Activated CD4-positive, alpha-beta T cell treated with anti-CD3 and anti-CD28 coated beads, Interleukin-2, amount 50 U/mL, for 24 hours (primary cell): ENCODE results near the gene AIMP1.
A peak's percentile ranks its signal among the peaks of the same experiment; 100 is the strongest.
"Not testable (repeated sequence)": the region's sequence is repeated elsewhere in the genome, so short reads cannot be mapped to it uniquely, and the experiment has no call there.

Source experiments
- DNase-seq, 2 donors: peaks; one replicate each; pipeline ENCODE4 v3.0.0-alpha.2; 2020; ENCODE audit warnings: low read depth in 1 of 2, low spot score in 1 of 2

AIMP1 gene

GRCh38 chr4:106312377-106312776, 4.0 kb upstream of the AIMP1 start:
- no peak for DNase-seq

GRCh38 chr4:106312997-106313522, 3.3 kb upstream of the AIMP1 start:
- no peak for DNase-seq

DNA sequence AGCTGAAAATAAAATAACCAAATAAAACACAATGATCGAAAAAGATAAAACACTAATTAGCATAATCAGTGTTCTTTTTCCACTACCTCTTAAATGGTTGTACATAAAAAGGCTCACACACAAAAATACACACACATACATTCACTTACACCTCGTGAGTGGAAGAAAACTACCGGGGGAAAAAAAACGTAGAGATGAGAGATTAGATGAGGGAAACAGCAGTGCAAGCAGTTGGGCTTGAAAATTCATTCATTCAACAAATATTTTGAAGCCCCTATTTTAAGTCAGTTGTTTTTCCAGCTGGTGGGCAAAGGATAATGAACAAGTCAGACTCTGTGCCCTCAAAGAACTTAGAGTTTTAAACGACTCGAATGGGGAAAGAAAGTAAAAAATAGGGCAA, 1.4 kb upstream of the AIMP1 start:
- no peak for DNase-seq

DNA sequence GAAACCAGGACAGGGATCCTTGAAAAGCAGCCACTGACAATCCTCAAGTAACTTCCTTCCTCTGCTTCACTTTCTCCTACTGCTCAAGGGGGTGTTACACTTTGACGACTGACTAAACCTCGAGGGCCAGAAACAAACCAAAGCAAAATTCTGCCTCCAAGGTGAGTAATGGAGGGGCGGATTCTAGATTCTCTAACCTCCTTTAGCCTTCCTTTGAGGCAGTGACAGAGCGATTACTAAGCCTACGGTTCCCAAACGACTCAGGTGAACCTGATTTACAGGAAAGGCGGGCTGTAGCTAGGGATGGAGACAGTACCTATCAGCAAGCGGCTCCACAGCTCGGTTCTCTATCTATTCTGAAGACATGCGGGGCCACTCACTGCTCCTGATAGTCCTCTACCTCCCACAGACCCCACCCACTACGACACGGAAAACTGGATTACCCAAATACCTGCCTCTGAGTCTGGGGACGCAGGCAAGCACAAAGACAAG, 828 bp upstream of the AIMP1 start:
- peak in 1 of 2 donors; percentile 51 for DNase-seq

DNA sequence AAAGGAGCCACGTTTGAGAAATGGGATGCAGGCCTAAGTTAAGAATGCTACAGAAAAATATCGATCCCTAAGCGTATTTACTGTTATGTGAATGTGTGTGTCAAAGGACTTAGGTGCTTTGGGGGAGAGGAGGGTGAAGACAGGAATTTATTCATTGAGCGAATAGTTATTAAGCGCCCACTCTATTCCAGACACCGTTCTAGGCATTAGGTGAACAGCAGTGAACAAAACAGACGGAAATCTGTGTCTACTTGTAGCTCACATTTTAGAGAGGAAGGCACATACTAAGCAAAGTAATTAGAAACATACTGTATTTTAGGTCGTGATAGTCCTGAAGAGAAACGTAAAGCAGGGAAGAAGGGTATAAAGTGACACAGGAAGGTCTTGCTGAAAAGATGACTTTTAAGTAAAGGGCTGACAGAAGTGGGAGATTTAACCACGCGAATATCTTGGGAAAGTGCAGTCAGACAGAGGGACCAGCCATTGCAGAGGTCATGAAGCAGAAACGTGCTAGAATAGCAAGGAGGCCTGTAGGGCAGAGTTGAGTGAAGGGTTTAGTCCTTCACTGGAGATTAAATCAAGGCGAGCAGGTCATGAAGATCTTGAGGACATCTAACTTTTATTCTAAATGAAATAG, 541 bp downstream of the AIMP1 start:
- DNase-seq: no peak

DNA sequence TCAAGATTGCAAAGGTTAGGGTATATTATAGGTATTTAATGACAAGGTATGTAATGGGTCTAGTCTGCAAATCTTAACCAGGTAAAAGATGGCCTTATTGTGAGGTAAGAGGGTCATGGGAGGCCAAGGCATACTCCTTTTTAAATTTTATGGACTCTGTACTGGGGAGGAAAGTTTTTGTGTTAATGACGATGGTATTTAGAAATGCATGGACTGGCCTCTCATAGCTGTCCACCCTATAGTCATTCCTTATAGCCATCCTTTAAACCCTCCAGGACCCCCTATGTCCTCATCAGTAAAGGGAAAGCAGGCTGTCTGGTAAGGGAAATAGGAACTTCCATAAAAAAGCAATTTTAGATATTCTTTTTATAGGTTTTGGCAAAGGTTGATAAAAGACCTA, 1.5 kb downstream of the AIMP1 start:
- DNase-seq: no peak

DNA sequence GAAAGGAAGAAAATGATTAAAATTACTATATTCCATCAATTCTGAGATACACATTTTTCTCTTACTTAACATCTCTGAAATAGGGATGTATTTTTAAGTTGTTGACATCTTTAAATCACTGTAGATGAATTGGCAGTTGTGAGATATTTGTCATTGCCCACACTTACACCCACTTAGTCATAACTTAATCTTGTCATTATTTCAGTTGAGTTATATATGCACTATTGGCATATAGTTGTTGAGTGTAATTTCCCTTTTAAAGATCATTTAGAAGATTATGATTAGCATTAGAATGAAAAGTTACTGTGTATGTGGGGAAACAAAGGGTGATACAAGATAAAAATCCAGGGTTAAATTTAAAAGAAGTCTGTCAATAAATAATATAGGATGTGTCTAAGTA, 2.2 kb downstream of the AIMP1 start:
- DNase-seq: no peak

GRCh38 chr4:106320235-106320634, 3.9 kb downstream of the AIMP1 start:
- DNase-seq: no peak

DNA sequence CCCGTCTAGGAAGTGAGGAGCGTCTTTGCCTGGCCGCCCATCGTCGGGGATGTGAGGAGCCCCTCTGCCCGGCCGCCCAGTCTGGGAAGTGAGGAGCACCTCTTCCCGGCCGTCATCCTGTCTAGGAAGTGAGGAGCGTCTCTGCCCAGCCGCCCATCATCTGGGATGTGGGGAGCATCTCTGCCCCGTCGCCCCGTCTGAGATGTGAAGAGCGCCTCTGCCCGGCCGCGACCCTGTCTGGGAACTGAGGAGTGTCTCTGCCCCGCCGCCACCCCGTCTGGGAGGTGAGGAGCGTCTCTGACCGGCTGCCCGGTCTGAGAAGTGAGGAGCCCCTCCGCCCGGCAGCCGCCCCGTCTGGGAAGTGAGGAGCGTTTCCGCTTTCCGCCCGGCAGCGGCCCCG, 4.8 kb downstream of the AIMP1 start:
- DNase-seq: not testable (repeated sequence)

DNA sequence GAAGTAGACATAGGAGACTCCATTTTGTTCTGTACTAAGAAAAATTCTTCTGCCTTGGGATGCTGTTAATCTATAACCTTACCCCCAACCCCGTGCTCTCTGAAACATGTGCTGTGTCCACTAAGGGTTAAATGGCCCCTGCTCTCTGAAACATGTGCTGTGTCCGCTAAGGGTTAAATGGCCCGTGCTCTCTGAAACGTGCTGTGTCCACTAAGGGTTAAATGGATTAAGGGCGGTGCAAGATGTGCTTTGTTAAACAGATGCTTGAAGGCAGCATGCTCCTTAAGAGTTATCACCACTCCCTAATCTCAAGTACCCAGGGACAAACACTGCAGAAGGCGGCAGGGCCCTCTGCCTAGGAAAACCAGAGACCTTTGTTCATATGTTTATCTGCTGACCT, 5.5 kb downstream of the AIMP1 start:
- DNase-seq: not testable (repeated sequence)

GRCh38 chr4:106323119-106323518, 6.8 kb downstream of the AIMP1 start:
- no peak for DNase-seq

GRCh38 chr4:106325800-106326199, 9.4 kb downstream of the AIMP1 start:
- DNase-seq: no peak

DNA sequence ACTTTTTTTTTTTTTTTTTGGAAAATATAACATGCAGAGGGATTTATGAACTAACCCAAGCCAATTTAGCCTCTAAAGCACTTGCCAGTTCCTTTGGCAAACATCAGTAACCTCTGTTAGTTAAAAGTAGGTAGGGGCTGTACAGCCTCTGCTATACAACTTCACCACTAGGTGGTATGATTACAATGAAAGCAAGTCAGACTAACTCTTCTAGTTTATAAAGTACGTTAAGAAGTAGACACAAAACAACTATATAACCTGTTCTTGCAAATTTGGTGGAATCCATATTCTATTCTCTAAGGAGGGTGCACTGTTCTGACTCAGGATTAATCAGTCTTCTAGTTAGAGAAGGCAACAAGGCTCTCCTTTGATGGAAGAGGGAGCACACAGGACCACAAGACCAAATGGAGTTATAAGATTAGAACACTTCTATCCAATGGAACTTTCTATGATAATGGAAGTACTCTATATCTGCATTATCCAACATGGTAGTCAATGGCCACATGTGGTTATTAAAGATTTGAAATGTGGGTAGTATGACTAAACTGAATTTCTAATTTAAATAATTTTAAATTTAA, 12.8 kb downstream of the AIMP1 start:
- DNase-seq: no peak

- DNase-seq: no peak
Observed at GRCh38 chr4:106333186-106333585, 16.8 kb downstream of the AIMP1 start.

- DNase-seq: no peak
Observed at GRCh38 chr4:106334741-106335470, 18.6 kb downstream of the AIMP1 start.

GRCh38 chr4:106336618-106337017, 20.3 kb downstream of the AIMP1 start:
- no peak for DNase-seq

- DNase-seq: no peak
Observed at GRCh38 chr4:106337916-106338315, 21.6 kb downstream of the AIMP1 start.

DNA sequence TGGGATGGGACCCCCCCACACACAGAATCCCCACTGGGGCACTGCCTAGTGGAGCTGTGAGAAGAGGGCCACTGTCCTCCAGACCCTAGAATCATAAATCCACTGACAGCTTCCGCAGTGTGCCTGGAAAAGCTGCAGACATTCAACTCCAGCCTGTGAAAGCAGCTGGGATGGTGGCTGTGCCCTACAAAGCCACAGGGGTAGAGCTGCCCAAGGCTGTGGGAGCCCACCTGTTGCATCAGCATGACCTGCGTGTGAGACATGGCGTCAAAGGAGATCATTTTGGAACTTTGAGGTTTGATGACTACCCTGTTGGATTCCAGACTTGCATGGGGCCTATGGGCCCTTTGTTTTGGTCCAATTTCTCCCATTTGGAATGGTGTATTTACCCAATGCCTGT, 22.3 kb downstream of the AIMP1 start:
- DNase-seq: no peak

DNA sequence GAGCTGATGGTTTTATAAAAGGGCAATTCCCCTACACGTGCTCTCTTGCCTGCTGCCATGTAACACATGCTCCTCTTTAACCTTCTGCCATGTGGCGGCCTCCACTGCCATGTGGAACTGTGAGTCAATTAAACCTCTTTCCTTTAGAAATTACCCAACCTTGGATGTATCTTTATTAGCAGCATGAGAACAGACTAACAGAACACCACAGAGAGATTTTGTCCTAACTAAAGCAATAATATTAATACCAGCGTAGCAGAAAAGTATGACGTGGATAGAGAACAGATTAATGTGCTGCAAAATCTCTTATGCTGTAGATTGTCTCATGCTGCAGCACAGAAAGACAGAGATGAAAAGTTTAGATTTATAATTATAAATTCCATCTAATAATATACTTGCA, 23.1 kb downstream of the AIMP1 start:
- DNase-seq: no peak

GRCh38 chr4:106340774-106341173, 24.4 kb downstream of the AIMP1 start:
- no peak for DNase-seq

- no peak for DNase-seq
Observed at GRCh38 chr4:106343865-106344646, 27.7 kb downstream of the AIMP1 start.

DNA sequence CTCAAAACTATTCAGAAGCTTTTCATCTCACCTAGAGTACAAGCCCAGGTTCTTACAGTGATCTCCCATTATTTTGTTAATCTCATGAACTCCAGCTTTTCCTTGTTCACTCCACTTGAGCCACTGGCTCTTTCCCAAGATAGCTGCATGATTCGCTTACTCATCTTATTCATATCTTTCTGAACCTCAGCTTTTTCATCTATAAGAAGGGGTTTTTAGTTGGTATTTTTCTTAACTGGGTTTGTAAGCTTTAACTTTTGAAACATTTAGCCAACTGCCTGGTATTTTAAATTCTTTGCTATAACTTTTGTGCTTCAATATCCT, 28.3 kb downstream of the AIMP1 start:
- no peak for DNase-seq
